Breast epithelium (tissue), 3 donors: Measurements from ENCODE around the gene PDE6B.

ENCODE experiments used
- CTCF ChIP-seq, 3 donors: fragments of 450-650 bp; IDR thresholded peaks; one replicate each; pipeline ENCODE4 v1.5.1; 2016 to 2017; ENCODE audit warnings: antibody characterized with exemption in 3 of 3, mild to moderate bottlenecking in 3 of 3, moderate library complexity in 3 of 3
- POLR2AphosphoS5 ChIP-seq, 3 donors: sonication (generic); formaldehyde crosslinking; IDR thresholded peaks; one replicate each; pipeline ENCODE4 v1.6.1; 2017; ENCODE audit warnings: antibody characterized with exemption in 3 of 3

- no peak for TF ChIP-seq CTCF (IDR thresholded peaks at IDR 0.05)
- no peak for TF ChIP-seq POLR2AphosphoS5 (IDR thresholded peaks at IDR 0.05)
Observed at GRCh38 chr4:622996-623913, 2.1 kb upstream of the PDE6B start.
